Measurements from ENCODE around the gene MFAP2. TPM values are rescaled to one million over a fixed set of nuclear protein-coding genes. Genes with fewer than 3 reads are reported as not detected.

MFAP2 gene
- total and polyA plus RNA-seq, 11 donors, result 1.2 to 13.0 (median 2.3) TPM

DNA sequence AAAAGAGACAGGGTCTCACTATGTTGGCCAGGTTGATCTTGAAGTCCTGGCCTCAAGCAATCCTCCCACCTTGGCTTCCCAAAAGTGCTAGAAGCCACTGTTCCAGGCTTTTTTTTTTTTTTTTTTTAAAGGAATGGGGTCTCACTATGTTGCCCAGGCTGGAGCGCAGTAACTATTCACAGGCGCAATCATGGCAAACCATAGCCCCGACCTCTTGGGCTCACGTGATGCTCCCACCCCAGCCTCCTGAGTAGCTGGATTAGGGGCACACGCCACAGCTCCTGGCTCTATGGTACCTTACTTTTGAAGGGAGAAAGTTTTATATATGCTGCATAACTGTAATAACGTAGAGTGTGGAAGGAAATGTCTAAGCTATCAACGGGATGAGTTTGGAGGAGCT is 37.0 kb upstream of the MFAP2 start:
- Histone ChIP-seq H3K27me3 (no peaks in the 10 kb centered on the region), H3K9me3 (no peaks in the 10 kb centered on the region), H3K27ac (no peak overlapping the region), H3K4me1 (peaks cover 0 to 16% (median 0%) of the 10 kb centered on the region in 12 donors), H3K4me3 (no peak overlapping the region), H3K36me3 (peaks cover 0 to 55% (median 49%) of the 10 kb centered on the region in 9 donors)
- no peak for TF ChIP-seq POLR2A (IDR thresholded peaks at IDR 0.05)
- TF ChIP-seq, protein P1, sequence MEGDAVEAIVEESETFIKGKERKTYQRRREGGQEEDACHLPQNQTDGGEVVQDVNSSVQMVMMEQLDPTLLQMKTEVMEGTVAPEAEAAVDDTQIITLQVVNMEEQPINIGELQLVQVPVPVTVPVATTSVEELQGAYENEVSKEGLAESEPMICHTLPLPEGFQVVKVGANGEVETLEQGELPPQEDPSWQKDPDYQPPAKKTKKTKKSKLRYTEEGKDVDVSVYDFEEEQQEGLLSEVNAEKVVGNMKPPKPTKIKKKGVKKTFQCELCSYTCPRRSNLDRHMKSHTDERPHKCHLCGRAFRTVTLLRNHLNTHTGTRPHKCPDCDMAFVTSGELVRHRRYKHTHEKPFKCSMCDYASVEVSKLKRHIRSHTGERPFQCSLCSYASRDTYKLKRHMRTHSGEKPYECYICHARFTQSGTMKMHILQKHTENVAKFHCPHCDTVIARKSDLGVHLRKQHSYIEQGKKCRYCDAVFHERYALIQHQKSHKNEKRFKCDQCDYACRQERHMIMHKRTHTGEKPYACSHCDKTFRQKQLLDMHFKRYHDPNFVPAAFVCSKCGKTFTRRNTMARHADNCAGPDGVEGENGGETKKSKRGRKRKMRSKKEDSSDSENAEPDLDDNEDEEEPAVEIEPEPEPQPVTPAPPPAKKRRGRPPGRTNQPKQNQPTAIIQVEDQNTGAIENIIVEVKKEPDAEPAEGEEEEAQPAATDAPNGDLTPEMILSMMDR (IDR thresholded peaks at IDR 0.05), result no peak
- ATAC-seq (no peak), DNase-seq (no peak)
- 92 to 96% (median 93%) methylated on average over 7 of the region's 7 CpGs for WGBS, 4 donors
- intact Hi-C loops (cut with DNase I), result loop anchor here in 1 of 10 donors (10.0 kb wide), 1 partner anchor 53 kb away; no protein-coding TSS in a partner anchor

DNA sequence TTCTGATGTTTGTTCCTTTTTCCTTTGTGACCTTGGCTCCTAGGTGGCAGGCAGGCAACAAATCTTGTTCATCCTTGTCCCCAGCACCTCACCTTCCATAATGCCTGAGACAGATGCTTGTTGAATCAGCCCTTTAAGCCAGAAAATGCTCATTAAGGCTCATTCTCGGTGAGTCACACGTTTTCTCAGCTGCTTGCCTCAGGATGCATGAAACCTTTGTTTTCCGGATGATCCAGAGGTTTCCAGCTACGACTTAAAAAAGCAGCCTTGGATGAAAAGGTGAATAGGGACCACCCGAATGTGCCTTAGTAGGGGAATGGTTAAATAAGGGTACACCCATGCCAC is 35.9 kb upstream of the MFAP2 start:
- TF ChIP-seq, protein P1 (IDR thresholded peaks at IDR 0.05), result no peak
- TF ChIP-seq POLR2A (IDR thresholded peaks at IDR 0.05), result no peak
- 72 to 79% (median 74%) methylated on average over 5 of the region's 5 CpGs for WGBS, 4 donors
- no peaks in the 10 kb centered on the region for H3K27me3 ChIP-seq
- peaks cover 0 to 43% (median 38%) of the 10 kb centered on the region in 9 donors for H3K36me3 ChIP-seq
- H3K27ac ChIP-seq, result no peak overlapping the region
- H3K4me3 ChIP-seq, result no peak overlapping the region
- peaks cover 0 to 24% (median 4%) of the 10 kb centered on the region in 12 donors for H3K4me1 ChIP-seq
- DNase-seq (no peak), ATAC-seq (no peak)
- intact Hi-C loops (cut with DNase I), result loop anchor here in 1 of 10 donors (10.0 kb wide), 1 partner anchor 51 kb away; no protein-coding TSS in a partner anchor
- no peaks in the 10 kb centered on the region for H3K9me3 ChIP-seq

DNA sequence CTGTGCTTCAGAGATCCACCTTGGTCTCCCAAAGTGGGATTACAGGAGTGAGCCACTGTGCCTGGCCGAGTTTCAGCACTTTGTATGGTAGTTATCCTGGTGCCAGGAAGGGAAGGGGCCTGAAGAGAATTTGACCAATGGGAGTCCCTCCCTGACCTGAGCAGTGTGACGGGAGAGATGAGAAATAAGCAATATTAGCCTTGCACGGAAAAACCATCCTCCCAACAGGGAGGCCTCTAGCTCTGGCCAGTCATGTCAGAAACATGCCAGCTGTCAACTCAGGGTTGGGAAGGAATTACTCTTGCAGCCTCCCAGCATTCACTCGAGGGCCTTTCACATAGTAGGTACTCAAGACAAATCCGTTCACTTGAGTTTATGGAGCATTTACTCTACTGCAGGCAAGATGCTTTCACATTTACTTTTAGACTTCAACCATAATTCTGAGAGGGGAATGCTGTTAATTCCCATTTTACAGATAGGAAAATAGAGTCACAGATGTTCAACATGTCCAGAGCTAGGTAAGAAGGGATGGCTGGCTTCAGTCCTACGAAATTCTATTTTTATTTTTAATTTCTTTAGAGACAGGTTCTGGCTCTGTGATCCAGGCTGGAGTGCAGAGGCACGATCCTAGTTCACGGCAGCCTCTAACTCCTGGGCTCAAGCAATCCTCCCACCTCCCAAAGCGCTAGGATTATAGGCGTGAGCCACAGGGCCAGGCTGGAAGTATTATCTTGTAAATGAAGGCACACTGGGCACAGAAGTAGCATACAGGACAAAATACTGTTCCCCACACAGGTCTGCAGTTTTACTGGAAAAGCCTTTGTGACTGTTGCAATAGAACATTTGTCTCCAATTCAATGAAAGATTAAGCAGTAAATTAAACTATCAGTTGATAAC is 34.5 kb upstream of the MFAP2 start:
- intact Hi-C loops (cut with DNase I), result loop anchor here in 5 of 10 donors (2.0 to 10.0 kb wide), 6 partner anchors 32 to 53 kb away; partner anchors contain the start of genes MFAP2 (in 1 of the 5) and SDHB (in 1 of the 5)
- Histone ChIP-seq H3K27ac (no peak overlapping the region), H3K9me3 (no peaks in the 10 kb centered on the region), H3K36me3 (peaks cover 0 to 30% (median 24%) of the 10 kb centered on the region in 9 donors), H3K27me3 (no peaks in the 10 kb centered on the region), H3K4me3 (no peak overlapping the region), H3K4me1 (peaks cover 0 to 37% (median 16%) of the 10 kb centered on the region in 12 donors)
- ATAC-seq (no peak), DNase-seq (no peak)
- TF ChIP-seq, protein P1 (IDR thresholded peaks at IDR 0.05), result no peak
- no peak for TF ChIP-seq POLR2A (IDR thresholded peaks at IDR 0.05)
- 74 to 80% (median 78%) methylated on average over 10 of the region's 10 CpGs for WGBS, 4 donors

Measured in heart left ventricle (tissue), 16 donors.